HCT116 (cell line): ENCODE results near the gene DIPK1B. TPM values are rescaled to one million over a fixed set of nuclear protein-coding genes. Genes with fewer than 3 reads are reported as not detected.

Experiments used
- ATAC-seq: fragments of 200-7000 bp; cut with Tn5 transposase; 2 replicates; pipeline ENCODE4 v1.9.1; 2020; ENCODE audit warnings: mild to moderate bottlenecking, moderate library complexity
- BruUV-seq: library from RNA; stranded (reverse); fragments of 400-500 nt; replicated peaks from 2 replicates; lab custom pipeline; 2021; lab: Mats Ljungman, UMichigan
- CTCF ChIA-PET: fragments of 300-600 bp; sonication (Branson Sonifier 250); formaldehyde crosslinking; loops from one replicate; lab custom pipeline; 2021; ENCODE audit warnings: antibody characterized with exemption; lab: Charles Lee
- POLR2A ChIA-PET: fragments of 300-600, 350-600 bp; sonication (Branson Sonifier 250); formaldehyde crosslinking; loops from one replicate; lab custom pipeline; 2021; ENCODE audit warnings: antibody characterized with exemption; lab: Charles Lee
- RAD21 ChIA-PET, 2 experiments: fragments of 300-600 bp; sonication (Branson Sonifier 250); formaldehyde crosslinking; loops; one replicate each; lab custom pipeline; 2023; ENCODE audit warnings: low total read pairs in 2 of 2; ENCODE audit not compliant: uncharacterized antibody in 2 of 2, unreplicated experiment in 2 of 2, low non-redundant PET in 1 of 2; lab: Charles Lee
- DNase-seq: peaks from one replicate; pipeline ENCODE4 v3.0.0-alpha.2; 2010; ENCODE audit warnings: low read depth, low spot score
- H2AFZ ChIP-seq: fragments of 200-600 bp; shearing (Covaris generic), sonication (generic); 2 replicates; pipeline ENCODE4 v1.6.1; 2017; ENCODE audit warnings: low read depth, mixed run types, mixed read lengths, antibody characterized with exemption, low read length; ENCODE audit not compliant: poor library complexity, severe bottlenecking
- H3K27ac ChIP-seq: 2 replicates; pipeline ENCODE4 v1.5.1; 2012; ENCODE audit warnings: low read depth, low read length
- H3K27me3 ChIP-seq: fragments of 200-600 bp; sonication (generic); 2 replicates; pipeline ENCODE4 v1.6.1; 2016; ENCODE audit warnings: mixed run types, low read length, mixed read lengths; ENCODE audit not compliant: insufficient read depth
- H3K36me3 ChIP-seq, 2 experiments: fragments of 200-500 bp in 1 of 2; fragments of 200-600 bp in 1 of 2; sonication (Bioruptor generic) in 1 of 2; sonication (generic) in 1 of 2; 2 replicates each; pipeline versions ENCODE4 v1.5.1 to v1.6.1; 2014 to 2016; ENCODE audit warnings: low read length in 2 of 2, inconsistent platforms in 1 of 2, mixed read lengths in 1 of 2, mixed run types in 1 of 2; ENCODE audit not compliant: insufficient read depth in 2 of 2, control insufficient read depth in 1 of 2
- H3K4me1 ChIP-seq, 2 experiments: fragments of 200-600 bp in 1 of 2; sonication (generic) in 1 of 2; 2 replicates each; pipeline versions ENCODE4 v1.5.1 to v1.6.1; 2012 to 2017; ENCODE audit warnings: low read length in 2 of 2, inconsistent platforms in 1 of 2, mild to moderate bottlenecking in 1 of 2, mixed read lengths in 1 of 2, mixed run types in 1 of 2, moderate library complexity in 1 of 2; ENCODE audit not compliant: insufficient read depth in 2 of 2, control insufficient read depth in 1 of 2
- H3K4me2 ChIP-seq: fragments of 200-600 bp; sonication (generic); 2 replicates; pipeline ENCODE4 v1.6.1; 2017; ENCODE audit warnings: mixed run types, low read length, mixed read lengths
- H3K4me3 ChIP-seq, 2 experiments: fragments of 200-600 bp in 1 of 2; sonication (generic) in 1 of 2; replicated peaks in 1 of 2; 2 replicates each; pipeline ENCODE4 v1.5.1; 2011 to 2016; ENCODE audit warnings: low read length in 2 of 2, control low read depth in 1 of 2, low read depth in 1 of 2, mild to moderate bottlenecking in 1 of 2, mixed read lengths in 1 of 2, mixed run types in 1 of 2
- H3K79me2 ChIP-seq: fragments of 200-600 bp; sonication (generic); 2 replicates; pipeline ENCODE4 v1.6.1; 2017; ENCODE audit warnings: mild to moderate bottlenecking, mixed run types, low read length, moderate library complexity, mixed read lengths; ENCODE audit not compliant: insufficient read depth
- H3K9ac ChIP-seq: fragments of 200-600 bp; sonication (generic); 2 replicates; pipeline ENCODE4 v1.6.1; 2016; ENCODE audit warnings: low read length, mixed read lengths
- H3K9me2 ChIP-seq: fragments of 200-600 bp; sonication (generic), shearing (Covaris generic); 2 replicates; pipeline ENCODE4 v1.6.1; 2017; ENCODE audit warnings: mixed run types, mild to moderate bottlenecking, moderate library complexity; ENCODE audit not compliant: insufficient read depth
- H3K9me3 ChIP-seq, 2 experiments: fragments of 200-500 bp in 1 of 2; fragments of 200-600 bp in 1 of 2; sonication (Bioruptor generic) in 1 of 2; sonication (generic) in 1 of 2; 2 replicates each; pipeline ENCODE4 v1.6.1; 2014 to 2017; ENCODE audit warnings: low read length in 2 of 2, mixed read lengths in 2 of 2, inconsistent platforms in 1 of 2, low read depth in 1 of 2, mild to moderate bottlenecking in 1 of 2, mixed run types in 1 of 2, moderate library complexity in 1 of 2; ENCODE audit not compliant: control insufficient read depth in 1 of 2, insufficient read depth in 1 of 2
- H4K20me1 ChIP-seq: fragments of 200-600 bp; sonication (generic), shearing (Covaris generic); 2 replicates; pipeline ENCODE4 v1.6.1; 2017; ENCODE audit warnings: mixed run types, mild to moderate bottlenecking, moderate library complexity; ENCODE audit not compliant: insufficient read depth
- ATF3 ChIP-seq: IDR thresholded peaks from 2 replicates; pipeline ENCODE4 v1.6.1; 2012
- CBX3 ChIP-seq: IDR thresholded peaks from 2 replicates; pipeline ENCODE4 v1.6.1; 2012; ENCODE audit warnings: low read depth
- CEBPB ChIP-seq: IDR thresholded peaks from 2 replicates; pipeline ENCODE4 v1.6.1; 2012; ENCODE audit warnings: low read depth
- CTCF ChIP-seq, 3 experiments: fragments of 200-600 bp in 1 of 3; sonication (generic) in 1 of 3; IDR thresholded peaks in 2 of 3; conservative IDR thresholded peaks in 1 of 3; 2 replicates each; pipeline ENCODE4 v1.5.1; 2012 to 2017; ENCODE audit warnings: low read depth in 2 of 3, low read length in 2 of 3, antibody characterized with exemption in 1 of 3, borderline replicate concordance in 1 of 3, control low read depth in 1 of 3, mild to moderate bottlenecking in 1 of 3, mixed read lengths in 1 of 3, mixed run types in 1 of 3, moderate library complexity in 1 of 3; ENCODE audit not compliant: insufficient read depth in 1 of 3
- EGR1 ChIP-seq: IDR thresholded peaks from 2 replicates; pipeline ENCODE4 v1.6.1; 2012; ENCODE audit warnings: low read depth
- EZH2 ChIP-seq: fragments of 200-600 bp; sonication (generic); IDR thresholded peaks from 2 replicates; pipeline ENCODE4 v1.6.1; 2017; ENCODE audit warnings: antibody characterized with exemption, mixed run types
- EZH2phosphoT487 ChIP-seq: fragments of 200-600 bp; IDR thresholded peaks from 2 replicates; pipeline ENCODE4 v1.6.1; 2018; ENCODE audit warnings: antibody characterized with exemption, borderline replicate concordance
- FOSL1 ChIP-seq: IDR thresholded peaks from 2 replicates; pipeline ENCODE4 v1.6.1; 2012; ENCODE audit warnings: low read depth
- JUND ChIP-seq: IDR thresholded peaks from 2 replicates; pipeline ENCODE4 v1.6.1; 2012
- POLR2AphosphoS5 ChIP-seq: IDR thresholded peaks from 2 replicates; pipeline ENCODE4 v1.6.1; 2011; ENCODE audit warnings: mild to moderate bottlenecking, low read depth, low read length, moderate library complexity
- RAD21 ChIP-seq: IDR thresholded peaks from 2 replicates; pipeline ENCODE4 v1.6.1; 2012; ENCODE audit warnings: low read depth, mild to moderate bottlenecking
- REST ChIP-seq: IDR thresholded peaks from 2 replicates; pipeline ENCODE4 v1.6.1; 2012; ENCODE audit warnings: low read depth
- SIN3A ChIP-seq: IDR thresholded peaks from 2 replicates; pipeline ENCODE4 v1.6.1; 2012; ENCODE audit warnings: low read depth
- SRF ChIP-seq: IDR thresholded peaks from 2 replicates; pipeline ENCODE4 v1.6.1; 2012; ENCODE audit warnings: low read depth
- TCF7L2 ChIP-seq: IDR thresholded peaks from 2 replicates; pipeline ENCODE4 v1.7.0; 2011; ENCODE audit warnings: borderline replicate concordance, inconsistent platforms; ENCODE audit not compliant: insufficient read depth, insufficient read length; ENCODE audit errors: extremely low read depth
- YY1 ChIP-seq: IDR thresholded peaks from 2 replicates; pipeline ENCODE4 v1.6.1; 2011; ENCODE audit warnings: low read length, low read depth, moderate library complexity, mild to moderate bottlenecking; ENCODE audit not compliant: insufficient replicate concordance; ENCODE audit errors: extremely low read depth
- ZBTB33 ChIP-seq: IDR thresholded peaks from 2 replicates; pipeline ENCODE4 v1.6.1; 2011; ENCODE audit warnings: mild to moderate bottlenecking, low read length, moderate library complexity; ENCODE audit not compliant: insufficient replicate concordance; ENCODE audit errors: extremely low read depth
- intact Hi-C: fragments of 100-400 bp; cut with micrococcal nuclease; formaldehyde crosslinking; loops from 2 replicates; pipeline ENCODE4 v1.10.0; 2022
- total RNA-seq: library from RNA; stranded (reverse); gene quantifications from one replicate; pipeline ENCODE4 v1.2.1, GENCODE V29; 2021; ENCODE audit not compliant: unreplicated experiment

The DIPK1B gene
- total RNA-seq, 1 experiment from 2014 or later, result 15.6 TPM

GRCh38 chr9:136669791-136670464 lies 42.4 kb upstream of the DIPK1B start:
- H3K27ac ChIP-seq, result no peak overlapping the region; the same call in 1 of the 2 replicates
- no peak for TF ChIP-seq EZH2phosphoT487
- TF ChIP-seq SRF, result no peak
- no peak for TF ChIP-seq JUND
- TF ChIP-seq SIN3A, result no peak
- TF ChIP-seq CBX3, result no peak
- no peak for TF ChIP-seq TCF7L2
- TF ChIP-seq REST, result no peak
- TF ChIP-seq CEBPB, result no peak
- no peak for TF ChIP-seq ZBTB33
- TF ChIP-seq CTCF (IDR thresholded peaks at IDR 0.05 in 2 of 3, conservative IDR thresholded peaks at IDR 0.05 in 1 of 3; ENCODE audit: borderline replicate concordance in 1 of 3, insufficient read depth in 1 of 3, low read depth in 2 of 3, low read length in 2 of 3), result no peak
- no peak for TF ChIP-seq EGR1
- no peak for TF ChIP-seq FOSL1
- TF ChIP-seq POLR2AphosphoS5, result no peak; the same call in 1 of the 2 replicates
- no peak for TF ChIP-seq YY1
- TF ChIP-seq RAD21, result no peak
- TF ChIP-seq ATF3, result no peak
- no peak for TF ChIP-seq EZH2
- H3K9me3 ChIP-seq, result no peaks in the 10 kb centered on the region
- ATAC-seq, result no peak
- peaks cover 0 to 38% of the 10 kb centered on the region in 2 experiments; a peak in 2 of 4 replicates for H3K4me1 ChIP-seq
- no peak overlapping the region for H3K9ac ChIP-seq
- intact Hi-C loops, result loop anchor here (2.0 kb wide), 1 partner anchor 17 kb away; the partner anchor contains the start of gene AGPAT2
- H3K27me3 ChIP-seq, result no peaks in the 10 kb centered on the region
- no peak for DNase-seq
- ChIA-PET CTCF (no interaction called here), RAD21 (no interaction called here), POLR2A (no interaction called here)
- no TSS peak for BruUV-seq
- H2AFZ ChIP-seq, result no peak overlapping the region
- no peaks in the 10 kb centered on the region for H3K79me2 ChIP-seq
- H4K20me1 ChIP-seq, result no peaks in the 10 kb centered on the region
- peaks cover 0 to 7% of the 10 kb centered on the region in 2 experiments; a peak in 2 of 4 replicates for H3K36me3 ChIP-seq
- no peak overlapping the region for H3K4me3 ChIP-seq
- no peak overlapping the region for H3K4me2 ChIP-seq
- H3K9me2 ChIP-seq, result no peaks in the 10 kb centered on the region
